OCI-LY3 (cell line): ENCODE measurements around the gene PAX5.

Source experiments
- EZH2phosphoT487 ChIP-seq: fragments of 200-600 bp; shearing (Covaris generic); IDR thresholded peaks from 2 replicates; pipeline ENCODE4 v1.6.1; 2018; ENCODE audit warnings: antibody characterized with exemption, mixed run types, low read depth
- TF ChIP-seq, protein P1 (sequence below): fragments of 200-600, 300-600 bp; sonication (generic); IDR thresholded peaks from 2 replicates; pipeline ENCODE4 v1.5.1; 2014; ENCODE audit warnings: antibody characterized with exemption, low read length, low read depth

GRCh38 chr9:37033682-37034304, at the start of gene PAX5:
- TF ChIP-seq, protein P1, sequence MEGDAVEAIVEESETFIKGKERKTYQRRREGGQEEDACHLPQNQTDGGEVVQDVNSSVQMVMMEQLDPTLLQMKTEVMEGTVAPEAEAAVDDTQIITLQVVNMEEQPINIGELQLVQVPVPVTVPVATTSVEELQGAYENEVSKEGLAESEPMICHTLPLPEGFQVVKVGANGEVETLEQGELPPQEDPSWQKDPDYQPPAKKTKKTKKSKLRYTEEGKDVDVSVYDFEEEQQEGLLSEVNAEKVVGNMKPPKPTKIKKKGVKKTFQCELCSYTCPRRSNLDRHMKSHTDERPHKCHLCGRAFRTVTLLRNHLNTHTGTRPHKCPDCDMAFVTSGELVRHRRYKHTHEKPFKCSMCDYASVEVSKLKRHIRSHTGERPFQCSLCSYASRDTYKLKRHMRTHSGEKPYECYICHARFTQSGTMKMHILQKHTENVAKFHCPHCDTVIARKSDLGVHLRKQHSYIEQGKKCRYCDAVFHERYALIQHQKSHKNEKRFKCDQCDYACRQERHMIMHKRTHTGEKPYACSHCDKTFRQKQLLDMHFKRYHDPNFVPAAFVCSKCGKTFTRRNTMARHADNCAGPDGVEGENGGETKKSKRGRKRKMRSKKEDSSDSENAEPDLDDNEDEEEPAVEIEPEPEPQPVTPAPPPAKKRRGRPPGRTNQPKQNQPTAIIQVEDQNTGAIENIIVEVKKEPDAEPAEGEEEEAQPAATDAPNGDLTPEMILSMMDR = no peak
- TF ChIP-seq EZH2phosphoT487 = no peak
